ENCODE results near the gene CDH4. TPM values are rescaled to one million over a fixed set of nuclear protein-coding genes. Genes with fewer than 3 reads are reported as not detected.
A peak's percentile ranks its signal among the peaks of the same experiment; 100 is the strongest.

CDH4 gene
- total and polyA plus RNA-seq, 11 donors: 0.04 to 0.54 (median 0.08) TPM; not detected in 1

DNA sequence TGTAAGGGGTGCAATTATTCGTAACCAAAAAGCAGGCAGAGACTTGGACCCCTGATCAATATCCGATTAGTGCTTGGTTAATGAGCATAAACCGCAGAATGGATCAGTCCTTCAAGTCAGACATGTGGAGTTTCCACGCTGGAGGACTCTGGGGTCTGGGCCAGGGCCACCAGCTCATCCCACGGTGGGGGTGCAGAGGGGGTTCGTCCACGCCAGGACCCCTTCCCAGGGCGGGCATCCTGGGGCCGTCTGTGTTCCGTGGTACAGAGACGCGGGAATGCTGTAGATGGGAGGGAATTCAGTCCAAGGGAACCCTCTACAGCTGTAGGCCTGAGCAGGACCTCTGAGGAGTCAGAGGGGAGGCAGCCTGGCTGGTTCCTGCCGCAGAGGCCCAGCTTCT, 615.9 kb downstream of the CDH4 start:
- no peak for ATAC-seq

DNA sequence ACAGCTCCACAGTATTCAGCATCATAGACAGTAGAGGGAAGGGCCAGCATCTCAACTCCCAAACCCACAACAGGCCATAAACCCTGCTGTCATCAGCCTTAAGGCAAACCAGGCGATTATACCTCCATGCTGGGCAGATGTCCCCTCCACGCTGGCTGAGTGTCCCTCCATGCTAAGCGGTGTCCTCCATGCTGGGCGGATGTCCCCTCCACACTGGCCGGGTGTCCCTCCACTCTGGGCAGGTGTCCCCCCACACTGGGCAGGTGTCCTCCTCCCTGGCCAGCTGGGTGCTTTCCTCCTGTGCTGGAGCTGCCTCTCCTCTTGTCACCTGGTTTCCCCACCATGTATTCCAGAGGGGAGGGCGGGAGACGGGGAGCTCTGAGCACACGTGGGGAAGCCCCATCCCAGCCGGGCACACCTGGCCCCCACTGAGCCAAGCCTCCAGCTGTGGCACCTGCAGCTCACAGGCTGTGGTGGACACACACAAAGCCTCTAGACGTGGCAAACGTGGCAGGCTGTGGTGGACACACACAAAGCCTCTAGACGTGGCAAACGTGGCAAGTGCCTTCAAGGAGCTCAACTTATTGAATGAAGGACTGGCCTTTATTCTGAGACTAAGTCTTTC, 616.5 kb downstream of the CDH4 start:
- Histone ChIP-seq H3K4me3 (no peak overlapping the region), H3K4me1 (no peaks in the 10 kb centered on the region), H3K27me3 (peaks cover 0 to 10% (median 0%) of the 10 kb centered on the region in 9 donors), H3K36me3 (no peaks in the 10 kb centered on the region), H3K9me3 (peaks cover 0 to 11% (median 0%) of the 10 kb centered on the region in 12 donors), H3K27ac (no peak overlapping the region)
- TF ChIP-seq POLR2A (IDR thresholded peaks at IDR 0.05): no peak
- TF ChIP-seq, protein P1, sequence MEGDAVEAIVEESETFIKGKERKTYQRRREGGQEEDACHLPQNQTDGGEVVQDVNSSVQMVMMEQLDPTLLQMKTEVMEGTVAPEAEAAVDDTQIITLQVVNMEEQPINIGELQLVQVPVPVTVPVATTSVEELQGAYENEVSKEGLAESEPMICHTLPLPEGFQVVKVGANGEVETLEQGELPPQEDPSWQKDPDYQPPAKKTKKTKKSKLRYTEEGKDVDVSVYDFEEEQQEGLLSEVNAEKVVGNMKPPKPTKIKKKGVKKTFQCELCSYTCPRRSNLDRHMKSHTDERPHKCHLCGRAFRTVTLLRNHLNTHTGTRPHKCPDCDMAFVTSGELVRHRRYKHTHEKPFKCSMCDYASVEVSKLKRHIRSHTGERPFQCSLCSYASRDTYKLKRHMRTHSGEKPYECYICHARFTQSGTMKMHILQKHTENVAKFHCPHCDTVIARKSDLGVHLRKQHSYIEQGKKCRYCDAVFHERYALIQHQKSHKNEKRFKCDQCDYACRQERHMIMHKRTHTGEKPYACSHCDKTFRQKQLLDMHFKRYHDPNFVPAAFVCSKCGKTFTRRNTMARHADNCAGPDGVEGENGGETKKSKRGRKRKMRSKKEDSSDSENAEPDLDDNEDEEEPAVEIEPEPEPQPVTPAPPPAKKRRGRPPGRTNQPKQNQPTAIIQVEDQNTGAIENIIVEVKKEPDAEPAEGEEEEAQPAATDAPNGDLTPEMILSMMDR (IDR thresholded peaks at IDR 0.05): no peak
- DNase-seq: peak in 1 of 5 donors; percentile 54
- intact Hi-C loops (cut with DNase I): no loop called here
- 69 to 86% (median 81%) methylated on average over 12 to 13 of the region's 13 CpGs for WGBS, 4 donors
- ATAC-seq: no peak

More for the DNA sequence above, 615.9 kb downstream of the CDH4 start:
- peaks cover 0 to 11% (median 0%) of the 10 kb centered on the region in 12 donors for H3K9me3 ChIP-seq
- no peak overlapping the region for H3K4me3 ChIP-seq
- no peak overlapping the region for H3K27ac ChIP-seq
- no peak for TF ChIP-seq POLR2A (IDR thresholded peaks at IDR 0.05)
- TF ChIP-seq, protein P1 (IDR thresholded peaks at IDR 0.05): no peak
- H3K27me3 ChIP-seq: peaks cover 0 to 10% (median 0%) of the 10 kb centered on the region in 9 donors
- intact Hi-C loops (cut with DNase I): no loop called here
- H3K36me3 ChIP-seq: no peaks in the 10 kb centered on the region
- 81 to 92% (median 86%) methylated on average over 13 of the region's 13 CpGs for WGBS, 4 donors
- no peaks in the 10 kb centered on the region for H3K4me1 ChIP-seq
- peak in 1 of 5 donors; percentile 51 for DNase-seq

DNA sequence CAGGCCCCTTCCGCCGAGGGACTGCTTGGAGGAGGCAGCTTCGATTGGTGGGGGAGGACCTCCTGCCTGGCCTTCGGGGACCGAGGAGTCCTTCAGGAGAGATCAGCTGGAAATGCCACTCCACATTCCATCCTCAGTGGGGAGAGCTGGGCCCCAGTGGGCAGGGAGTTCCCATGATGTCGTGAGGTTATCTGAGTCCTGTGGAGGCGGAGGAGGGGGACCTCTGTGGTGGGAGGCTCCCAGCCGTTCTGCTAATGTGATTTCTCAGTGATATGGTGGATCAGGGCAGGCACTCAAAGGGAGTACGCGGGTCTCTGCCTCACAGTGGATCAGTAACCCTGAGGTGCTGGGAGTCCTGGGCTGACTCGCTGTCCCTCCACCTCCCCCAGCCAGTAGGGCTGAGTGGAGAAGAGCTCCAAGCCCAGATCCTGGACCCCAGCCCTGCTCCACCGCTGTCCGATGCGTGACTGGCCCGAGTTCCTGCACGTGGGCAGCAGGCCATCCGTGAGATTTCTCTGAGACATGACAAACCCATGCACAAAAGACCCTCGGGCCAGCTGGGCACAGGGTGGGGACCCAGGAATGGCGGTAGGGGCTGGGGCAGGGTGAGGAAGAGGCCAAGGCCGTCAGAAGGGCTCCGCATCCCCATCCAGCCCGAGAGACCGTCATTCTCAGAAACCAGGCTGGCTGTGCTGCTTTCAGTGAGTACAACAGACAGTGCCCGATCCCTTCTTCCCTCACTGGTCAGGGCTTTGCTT, 617.9 kb downstream of the CDH4 start:
- WGBS, 4 donors: 60 to 67% (median 62%) methylated on average over 20 to 24 of the region's 24 CpGs
- H3K9me3 ChIP-seq: peaks cover 0 to 11% (median 0%) of the 10 kb centered on the region in 12 donors
- H3K36me3 ChIP-seq: no peaks in the 10 kb centered on the region
- H3K4me1 ChIP-seq: no peaks in the 10 kb centered on the region
- no peak overlapping the region for H3K27ac ChIP-seq
- ATAC-seq (no peak), DNase-seq (peak in 1 of 5 donors; percentile 48)
- intact Hi-C loops (cut with DNase I): no loop called here
- peaks cover 0 to 10% (median 0%) of the 10 kb centered on the region in 9 donors for H3K27me3 ChIP-seq
- TF ChIP-seq POLR2A (IDR thresholded peaks at IDR 0.05): no peak
- TF ChIP-seq, protein P1 (IDR thresholded peaks at IDR 0.05): no peak
- no peak overlapping the region for H3K4me3 ChIP-seq

DNA sequence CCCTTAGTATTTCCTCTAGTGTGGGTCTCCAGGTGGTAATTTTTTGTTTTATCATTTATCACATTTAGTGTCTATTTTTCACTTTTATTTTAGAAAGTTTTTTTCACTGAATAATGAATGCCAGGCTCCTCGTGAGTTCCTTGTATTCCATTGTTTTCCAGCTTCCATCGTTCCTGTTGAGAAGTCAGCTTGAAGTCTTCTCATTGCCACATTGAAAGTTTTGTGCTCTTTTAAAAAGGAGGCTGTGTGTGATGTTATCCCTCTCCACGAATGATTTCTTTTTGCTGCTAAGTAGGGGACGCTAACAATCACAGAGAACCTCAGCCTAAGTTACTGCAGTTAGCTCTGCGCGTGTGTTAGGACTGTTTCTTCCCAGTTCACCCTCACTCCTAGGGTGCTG, 619.1 kb downstream of the CDH4 start:
- no peak for ATAC-seq
- intact Hi-C loops (cut with DNase I): no loop called here
- Histone ChIP-seq H3K9me3 (peaks cover 0 to 11% (median 0%) of the 10 kb centered on the region in 12 donors), H3K36me3 (no peaks in the 10 kb centered on the region), H3K27ac (no peak overlapping the region), H3K27me3 (peaks cover 0 to 14% (median 0%) of the 10 kb centered on the region in 9 donors), H3K4me1 (no peaks in the 10 kb centered on the region), H3K4me3 (no peak overlapping the region)
- no peak for DNase-seq
- TF ChIP-seq POLR2A (IDR thresholded peaks at IDR 0.05): no peak
- TF ChIP-seq, protein P1 (IDR thresholded peaks at IDR 0.05): no peak
- WGBS, 4 donors: 81 to 87% (median 82%) methylated on average over 6 of the region's 6 CpGs
